Body of pancreas (tissue), 4 donors: ENCODE data around the gene THOC5. TPM values are rescaled to one million over a fixed set of nuclear protein-coding genes. Genes with fewer than 3 reads are reported as not detected.
A peak's percentile ranks its signal among the peaks of the same experiment; 100 is the strongest.

Experiments
- ATAC-seq: fragments of 150-250 bp; one replicate; pipeline ENCODE4 v1.9.1; 2016
- DNase-seq, 4 donors: peaks; one replicate each; pipeline ENCODE4 v3.0.0-alpha.2; 2019
- H3K27ac ChIP-seq, 4 donors: fragments of 200-600 bp; sonication (generic); 1 replicate in 3 of 4; 2 replicates in 1 of 4; pipeline versions ENCODE4 v1.5.1 to v1.6.1; 2016 to 2019; ENCODE audit warnings: mild to moderate bottlenecking in 1 of 4, mixed read lengths in 1 of 4, moderate library complexity in 1 of 4
- H3K27me3 ChIP-seq, 2 donors: fragments of 200-600 bp; sonication (generic); one replicate each; pipeline ENCODE4 v1.6.0; 2016; ENCODE audit warnings: mild to moderate bottlenecking in 1 of 2
- H3K36me3 ChIP-seq, 2 donors: fragments of 200-600 bp; sonication (generic); replicated peaks in 1 of 2; 2 replicates each; pipeline ENCODE4 v1.5.1; 2016; ENCODE audit warnings: low read depth in 2 of 2; ENCODE audit not compliant: insufficient read depth in 1 of 2
- H3K4me1 ChIP-seq: fragments of 200-600 bp; sonication (generic); one replicate; pipeline ENCODE4 v1.6.0; 2016
- H3K4me3 ChIP-seq, 2 donors: fragments of 200-600 bp; sonication (generic); 1 replicate in 1 of 2; 2 replicates in 1 of 2; pipeline ENCODE4 v1.5.1; 2016 to 2019
- H3K9me3 ChIP-seq, 3 donors: fragments of 200-600 bp; sonication (generic); 1 replicate in 2 of 3; 2 replicates in 1 of 3; pipeline ENCODE4 v1.5.1; 2016
- CTCF ChIP-seq, 7 experiments: fragments of 450-650 bp in 4 of 7; fragments of 200-600 bp in 3 of 7; sonication (generic) in 3 of 7; IDR thresholded peaks; one replicate each; pipeline ENCODE4 v1.5.1; 2016 to 2019; ENCODE audit warnings: antibody characterized with exemption in 7 of 7
- POLR2A ChIP-seq, 3 donors: fragments of 450-650 bp; IDR thresholded peaks; one replicate each; pipeline ENCODE4 v1.6.1; 2016; ENCODE audit warnings: antibody characterized with exemption in 3 of 3, mild to moderate bottlenecking in 2 of 3
- WGBS, 2 donors: methylation state at CpG; one replicate each; pipeline ENCODE4 v1.1.5; 2017; 5-methylcytosine and 5-hydroxymethylcytosine counted together
- intact Hi-C: fragments of 100-400 bp; cut with DNase I; formaldehyde crosslinking; loops from one replicate; pipeline ENCODE4 v1.15.1; 2023
- total RNA-seq, 2 donors: library from RNA; depleted of rRNA; stranded (reverse); fragments of >200 nt; gene quantifications; one replicate each; pipeline ENCODE4 v1.1.0, GENCODE V29; 2016

Gene THOC5
- total RNA-seq, 2 donors from 2014 or later, result 20.0 to 29.0 TPM

GRCh38 chr22:29461263-29461662 is 92.3 kb downstream of the THOC5 start:
- H3K36me3 ChIP-seq, result no peaks in the 10 kb centered on the region
- H3K9me3 ChIP-seq, result no peaks in the 10 kb centered on the region
- ATAC-seq (no peak), DNase-seq (no peak)
- 82 to 85% methylated on average over 5 of the region's 5 CpGs for WGBS, 2 donors
- no peak overlapping the region for H3K4me3 ChIP-seq
- TF ChIP-seq POLR2A (IDR thresholded peaks at IDR 0.05) (no peak), CTCF (IDR thresholded peaks at IDR 0.05) (no peak)
- no peaks in the 10 kb centered on the region for H3K4me1 ChIP-seq
- intact Hi-C loops, result no loop called here
- no peaks in the 10 kb centered on the region for H3K27me3 ChIP-seq
- H3K27ac ChIP-seq, result no peak overlapping the region

- no peak for TF ChIP-seq CTCF (IDR thresholded peaks at IDR 0.05)
- TF ChIP-seq POLR2A (IDR thresholded peaks at IDR 0.05), result no peak
- Histone ChIP-seq H3K36me3 (no peaks in the 10 kb centered on the region), H3K4me1 (no peaks in the 10 kb centered on the region), H3K4me3 (no peak overlapping the region), H3K27ac (no peak overlapping the region), H3K9me3 (no peaks in the 10 kb centered on the region), H3K27me3 (no peaks in the 10 kb centered on the region)
- DNase-seq, result no peak
- 52 to 78% methylated on average over 8 of the region's 9 CpGs for WGBS, 2 donors
- intact Hi-C loops, result no loop called here
- no peak for ATAC-seq
Observed at GRCh38 chr22:29459773-29460172, 93.8 kb downstream of the THOC5 start.

- no peaks in the 10 kb centered on the region for H3K27me3 ChIP-seq
- TF ChIP-seq POLR2A (IDR thresholded peaks at IDR 0.05) (no peak), CTCF (IDR thresholded peaks at IDR 0.05) (no peak)
- no peaks in the 10 kb centered on the region for H3K4me1 ChIP-seq
- no peaks in the 10 kb centered on the region for H3K36me3 ChIP-seq
- no peak overlapping the region for H3K4me3 ChIP-seq
- DNase-seq (no peak), ATAC-seq (no peak)
- no peak overlapping the region for H3K27ac ChIP-seq
- intact Hi-C loops, result no loop called here
- H3K9me3 ChIP-seq, result no peaks in the 10 kb centered on the region
Observed at GRCh38 chr22:29458551-29458950, 95.0 kb downstream of the THOC5 start.

- intact Hi-C loops, result no loop called here
- H3K27ac ChIP-seq, result no peak overlapping the region
- no peak overlapping the region for H3K4me3 ChIP-seq
- WGBS, 2 donors, result 34 to 100% methylated on average over 1 to 4 of the region's 4 CpGs
- no peak for TF ChIP-seq POLR2A (IDR thresholded peaks at IDR 0.05)
- no peak for TF ChIP-seq CTCF (IDR thresholded peaks at IDR 0.05)
- peak in 2 of 4 donors; percentile 16 to 27 for DNase-seq
- peak; percentile 58 for ATAC-seq
- no peaks in the 10 kb centered on the region for H3K27me3 ChIP-seq
- no peaks in the 10 kb centered on the region for H3K36me3 ChIP-seq
- H3K9me3 ChIP-seq, result no peaks in the 10 kb centered on the region
- no peaks in the 10 kb centered on the region for H3K4me1 ChIP-seq
Observed at GRCh38 chr22:29457730-29458129, 95.8 kb downstream of the THOC5 start.

- H3K36me3 ChIP-seq, result no peaks in the 10 kb centered on the region
- H3K4me3 ChIP-seq, result no peak overlapping the region
- H3K27me3 ChIP-seq, result no peaks in the 10 kb centered on the region
- no peaks in the 10 kb centered on the region for H3K9me3 ChIP-seq
- intact Hi-C loops, result no loop called here
- DNase-seq (no peak), ATAC-seq (no peak)
- WGBS, 2 donors, result 68 to 76% methylated on average over 9 of the region's 9 CpGs
- TF ChIP-seq CTCF (IDR thresholded peaks at IDR 0.05), result no peak
- TF ChIP-seq POLR2A (IDR thresholded peaks at IDR 0.05), result no peak
- no peak overlapping the region for H3K27ac ChIP-seq
- no peaks in the 10 kb centered on the region for H3K4me1 ChIP-seq
Observed at GRCh38 chr22:29456211-29456671, 97.3 kb downstream of the THOC5 start.
